Measurements from ENCODE around the gene CAPRIN1. TPM values are rescaled to one million over a fixed set of nuclear protein-coding genes. Genes with fewer than 3 reads are reported as not detected.

The CAPRIN1 gene
- total RNA-seq, 1 experiment from 2014 or later, result 301 TPM

- no peak overlapping the region for H3K27ac Mint-ChIP-seq
- no peaks in the 10 kb centered on the region for H3K36me3 Mint-ChIP-seq (ENCODE audit: insufficient read depth in 1 of 3, low read depth in 3 of 3)
These were observed 21.1 kb upstream of the CAPRIN1 start for GRCh38 chr11:34030382-34030781.

More at GRCh38 chr11:34030382-34030781, 21.1 kb upstream of the CAPRIN1 start:
- TF ChIP-seq CTCF (conservative IDR thresholded peaks at IDR 0.05), result no peak
- H2BK20ac ChIP-seq (ENCODE audit: low read depth, low read length, poor library complexity, severe bottlenecking), result no peak overlapping the region
- no peak overlapping the region for H4K5ac ChIP-seq (ENCODE audit: insufficient read length, low read depth, low read length)
- H3K23me2 ChIP-seq (ENCODE audit: insufficient read length, low read depth, low read length, poor library complexity, severe bottlenecking), result no peaks in the 10 kb centered on the region
- H3K23ac ChIP-seq (ENCODE audit: insufficient read length, low read depth, low read length), result no peak overlapping the region
- no peak overlapping the region for H2BK15ac ChIP-seq (ENCODE audit: low read depth, low read length)
- no CpG with 5 or more reads among the region's 1 CpG for WGBS (ENCODE audit: extremely low coverage, insufficient read length, low lambda C conversion rate)
- Mint-ChIP-seq H3K4me1 (peaks cover 5 to 6% of the 10 kb centered on the region in 2 experiments; a peak in 2 of 4 replicates), H3K27me3 (ENCODE audit: low read depth) (peaks cover 1% of the 10 kb centered on the region; the same call in 1 of the 2 replicates), H3K4me3 (no peak overlapping the region), H3K9me3 (no peaks in the 10 kb centered on the region)
- no peak overlapping the region for H2BK120ac ChIP-seq (ENCODE audit: low read depth, low read length, poor library complexity, severe bottlenecking)
- no peak overlapping the region for H3K18ac ChIP-seq (ENCODE audit: insufficient read length, low read depth, low read length)
- H3K4me1 ChIP-seq (ENCODE audit: insufficient read depth, low read length), result peaks cover 6% of the 10 kb centered on the region; the same call in 1 of the 2 replicates
- no peak overlapping the region for H2BK12ac ChIP-seq (ENCODE audit: insufficient read length, low read depth, low read length)
- H3K9me3 ChIP-seq (ENCODE audit: control insufficient read depth, low read depth, low read length), result no peaks in the 10 kb centered on the region
- no peak overlapping the region for H3K56ac ChIP-seq (ENCODE audit: insufficient read length, low read depth, low read length)
- H4K8ac ChIP-seq (replicated peaks; ENCODE audit: insufficient read length, low read depth, low read length), result no peak overlapping the region
- no peak overlapping the region for H3K27ac ChIP-seq (ENCODE audit: insufficient read length, low read depth, low read length)
- no peaks in the 10 kb centered on the region for H3K27me3 ChIP-seq (ENCODE audit: insufficient read depth, low read length)
- no peaks in the 10 kb centered on the region for H3K79me2 ChIP-seq (ENCODE audit: insufficient read depth, low read length)
- no peaks in the 10 kb centered on the region for H4K20me1 ChIP-seq (ENCODE audit: control insufficient read depth, insufficient read depth, insufficient read length)
- H2BK5ac ChIP-seq (ENCODE audit: insufficient read length, low read length), result no peak overlapping the region
- no peak overlapping the region for H3K9ac ChIP-seq (ENCODE audit: extremely low read depth, insufficient read length, low read length)
- H3K4ac ChIP-seq (ENCODE audit: low read depth, low read length), result no peak overlapping the region
- no peak overlapping the region for H2AFZ ChIP-seq (ENCODE audit: low read length)
- no peak overlapping the region for H4K91ac ChIP-seq (ENCODE audit: insufficient read length, low read depth, low read length)
- DNase-seq, result no peak
- no peak overlapping the region for H3K14ac ChIP-seq (ENCODE audit: insufficient read depth, low read length)
- H3K79me1 ChIP-seq (ENCODE audit: insufficient read depth, low read depth, low read length, poor library complexity, severe bottlenecking), result no peaks in the 10 kb centered on the region
- no peak overlapping the region for H3T11ph ChIP-seq (ENCODE audit: low read length)
- no peak overlapping the region for H2AK5ac ChIP-seq (ENCODE audit: insufficient read length, low read length)
- H3K4me2 ChIP-seq (ENCODE audit: insufficient read depth, insufficient read length, low read length), result no peak overlapping the region
